HEK293T (cell line): ENCODE measurements around the gene TLE1.

Experiments
- CTBP1 ChIP-seq: fragments of 450-650 bp; IDR thresholded peaks from 2 replicates; pipeline ENCODE4 v1.6.1; 2016; ENCODE audit warnings: borderline replicate concordance
- FOXK2 ChIP-seq: fragments of 450-650 bp; IDR thresholded peaks from 2 replicates; pipeline ENCODE4 v1.6.1; 2016; ENCODE audit warnings: mild to moderate bottlenecking

- TF ChIP-seq FOXK2 (no peak), CTBP1 (no peak)
Measured at GRCh38 chr9:81717061-81717746, 27.9 kb upstream of the TLE1 start.
